ENCODE measurements around the gene ETV3L. TPM values are rescaled to one million over a fixed set of nuclear protein-coding genes. Genes with fewer than 3 reads are reported as not detected.

Gene ETV3L
- total and polyA plus RNA-seq, 2 experiments from 2014 or later = not detected

DNA sequence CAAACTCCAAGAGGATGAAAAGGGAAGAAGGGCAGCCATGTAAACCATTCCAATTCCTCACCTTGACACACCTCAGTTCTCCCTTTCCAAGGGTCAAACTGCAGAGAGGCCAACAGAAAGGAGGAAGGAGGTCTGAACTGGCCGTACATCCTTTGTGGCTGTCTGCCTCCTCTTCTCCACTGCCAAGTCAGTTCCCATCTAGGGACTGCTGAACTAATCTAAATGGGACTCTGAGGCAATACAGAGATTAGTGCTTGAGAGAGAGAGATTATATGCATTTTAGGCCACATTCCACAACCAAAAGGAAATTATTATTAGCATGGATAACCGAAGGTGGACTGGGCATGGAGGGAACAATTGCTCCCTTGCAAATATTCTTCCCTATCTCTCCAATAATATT lies 56.8 kb downstream of the ETV3L start:
- no peaks in the 10 kb centered on the region for H3K27me3 ChIP-seq
- H3K27ac ChIP-seq = peak overlapping the region; percentile 32
- H3K36me3 ChIP-seq = no peaks in the 10 kb centered on the region
- peaks cover 26% of the 10 kb centered on the region for H3K4me1 ChIP-seq (ENCODE audit: low read depth)
- peak overlapping the region; percentile 86 for H3K4me3 ChIP-seq
- DNase-seq (ENCODE audit: low read depth in 1 of 2, low spot score in 1 of 2) = peak in 1 of 2 donors; percentile 61
- no peak for TF ChIP-seq CTCF (IDR thresholded peaks at IDR 0.05; ENCODE audit: low read depth, low read length)
- H3K9me3 ChIP-seq (ENCODE audit: low read depth) = no peaks in the 10 kb centered on the region

Other genes starting within 250 kb of the ETV3L start
- gene INSRR, start 240.7 kb downstream of the ETV3L start, total RNA-seq = 0.18 and 0.21 TPM in 2 replicates
- 0.11 and 0.30 TPM in 2 replicates for gene INSRR, start 240.7 kb downstream of the ETV3L start, polyA plus RNA-seq
- gene NTRK1, start 238.9 kb downstream of the ETV3L start, total RNA-seq = 3.6 and 3.8 TPM in 2 replicates
- gene NTRK1, start 238.9 kb downstream of the ETV3L start, polyA plus RNA-seq = 2.4 and 3.9 TPM in 2 replicates
- gene PEAR1, start 206.1 kb downstream of the ETV3L start, total RNA-seq = 0.14 and 0.57 TPM in 2 replicates
- gene PEAR1, start 206.1 kb downstream of the ETV3L start, polyA plus RNA-seq = 0.59 and 1.1 TPM in 2 replicates
- 0.11 and 0.45 TPM in 2 replicates for gene LRRC71, start 179.2 kb downstream of the ETV3L start, total RNA-seq
- 0.24 and 0.69 TPM in 2 replicates for gene LRRC71, start 179.2 kb downstream of the ETV3L start, polyA plus RNA-seq
- 38.4 and 40.1 TPM in 2 replicates for gene ARHGEF11, start 54.1 kb downstream of the ETV3L start, total RNA-seq
- 22.5 and 25.8 TPM in 2 replicates for gene ARHGEF11, start 54.1 kb downstream of the ETV3L start, polyA plus RNA-seq
- gene ETV3, start 38.6 kb upstream of the ETV3L start, total RNA-seq = 10.6 and 21.0 TPM in 2 replicates
- 5.6 and 9.9 TPM in 2 replicates for gene ETV3, start 38.6 kb upstream of the ETV3L start, polyA plus RNA-seq